GM12878 (cell line): ENCODE measurements around the gene NPHP1. TPM values are rescaled to one million over a fixed set of nuclear protein-coding genes. Genes with fewer than 3 reads are reported as not detected.

Experiments
- ATAC-seq: fragments of 200-7000 bp; cut with Tn5 transposase; 3 replicates; pipeline ENCODE4 v1.9.1; 2020; ENCODE audit warnings: mild to moderate bottlenecking, moderate library complexity
- BruUV-seq: library from RNA; stranded (reverse); fragments of 400-500 nt; replicated peaks from 2 replicates; lab custom pipeline; 2021; lab: Mats Ljungman, UMichigan
- CTCF ChIA-PET: fragments of 300-600 bp; sonication (Branson Sonifier 250); formaldehyde crosslinking; extraction: SDS; loops from one replicate; lab custom pipeline; 2021; ENCODE audit warnings: inconsistent platforms; lab: Yijun Ruan, JAX
- POLR2A ChIA-PET: fragments of 350-600 bp; formaldehyde crosslinking; extraction: SDS; loops from one replicate; lab custom pipeline; 2021; ENCODE audit warnings: inconsistent platforms; lab: Charles Lee
- RAD21 ChIA-PET: fragments of 300-600 bp; sonication (Branson Sonifier 250); formaldehyde crosslinking; loops from one replicate; lab custom pipeline; 2023; ENCODE audit warnings: antibody characterized with exemption; ENCODE audit not compliant: unreplicated experiment; lab: Charles Lee
- SMC1A ChIA-PET: fragments of 300-600 bp; sonication (Branson Sonifier 250); formaldehyde crosslinking; loops from one replicate; lab custom pipeline; 2023; ENCODE audit not compliant: unreplicated experiment, uncharacterized antibody; lab: Charles Lee
- DNase-seq: peaks from one replicate; pipeline ENCODE4 v3.0.0-alpha.2; 2011; ENCODE audit warnings: low read depth, low spot score
- FAIRE-seq: peaks from 3 replicates; lab custom pipeline; 2011; peaks lifted over from hg19 to GRCh38; lab: Jason Lieb, UNC
- H2AFZ ChIP-seq: 2 replicates; pipeline ENCODE4 v1.6.0; 2011; ENCODE audit warnings: low read depth, low read length, control low read depth; ENCODE audit not compliant: control insufficient read depth
- H3K27ac ChIP-seq: 2 replicates; pipeline ENCODE4 v1.5.1; 2011; ENCODE audit warnings: control low read depth; ENCODE audit not compliant: control insufficient read depth, insufficient read depth
- H3K27me3 ChIP-seq, 2 experiments: replicated peaks in 1 of 2; 2 replicates each; pipeline versions ENCODE4 v1.6.0 to v1.6.1; 2011; ENCODE audit warnings: low read length in 1 of 2; ENCODE audit not compliant: control insufficient read depth in 2 of 2, insufficient read depth in 2 of 2
- H3K36me3 ChIP-seq, 2 experiments: 2 replicates each; pipeline ENCODE4 v1.5.1; 2011; ENCODE audit warnings: low read length in 1 of 2; ENCODE audit not compliant: control insufficient read depth in 2 of 2, insufficient read depth in 2 of 2
- H3K4me1 ChIP-seq: 2 replicates; pipeline ENCODE4 v1.6.1; 2011; ENCODE audit warnings: mild to moderate bottlenecking, low read length, moderate library complexity, mixed read lengths; ENCODE audit not compliant: control insufficient read depth, insufficient read depth
- H3K4me2 ChIP-seq: 2 replicates; pipeline ENCODE4 v1.6.0; 2011; ENCODE audit warnings: control low read depth; ENCODE audit not compliant: control insufficient read depth, insufficient read depth
- H3K4me3 ChIP-seq: fragments of 200-600 bp; sonication (generic); 2 replicates; pipeline ENCODE4 v1.5.1; 2016
- H3K79me2 ChIP-seq: 2 replicates; pipeline ENCODE4 v1.6.0; 2011; ENCODE audit warnings: low read length; ENCODE audit not compliant: control insufficient read depth, insufficient read depth
- H3K9ac ChIP-seq: 2 replicates; pipeline ENCODE4 v1.8.0; 2011; ENCODE audit warnings: low read length, control low read depth, mixed read lengths; ENCODE audit not compliant: control insufficient read depth, insufficient read depth
- H3K9me3 ChIP-seq: replicated peaks from 3 replicates; pipeline ENCODE4 v1.5.1; 2011; ENCODE audit warnings: mild to moderate bottlenecking, low read length; ENCODE audit not compliant: control insufficient read depth, insufficient read depth
- H4K20me1 ChIP-seq: 2 replicates; pipeline ENCODE4 v1.6.0; 2011; ENCODE audit not compliant: control insufficient read depth, insufficient read depth
- ATF2 ChIP-seq: IDR thresholded peaks from 2 replicates; pipeline ENCODE4 v1.6.1; 2012; ENCODE audit warnings: low read length, inconsistent platforms
- BRCA1 ChIP-seq: IDR thresholded peaks from 2 replicates; pipeline ENCODE4 v1.6.1; 2011; ENCODE audit warnings: low read depth, low read length, improper control_type of control experiment
- CREB1 ChIP-seq: IDR thresholded peaks from 2 replicates; pipeline ENCODE4 v1.6.1; 2012; ENCODE audit warnings: low read depth, mild to moderate bottlenecking, inconsistent platforms
- EED ChIP-seq: sonication (generic); IDR thresholded peaks from 2 replicates; pipeline ENCODE4 v1.6.1; 2016; ENCODE audit warnings: antibody characterized with exemption, low read depth
- ELK1 ChIP-seq: IDR thresholded peaks from 2 replicates; pipeline ENCODE4 v1.6.1; 2012; ENCODE audit warnings: low read depth, low read length, improper control_type of control experiment
- ETV6 ChIP-seq, 2 experiments: fragments of 450-650 bp in 1 of 2; IDR thresholded peaks in 1 of 2; conservative IDR thresholded peaks in 1 of 2; 2 replicates each; pipeline ENCODE4 v1.6.1; 2014; ENCODE audit warnings: antibody characterized with exemption in 1 of 2, borderline replicate concordance in 1 of 2, low read depth in 1 of 2, mild to moderate bottlenecking in 1 of 2, moderate library complexity in 1 of 2
- MYC ChIP-seq: IDR thresholded peaks from 2 replicates; pipeline ENCODE4 v1.6.1; 2011; ENCODE audit warnings: mild to moderate bottlenecking, low read length, moderate library complexity, inconsistent platforms; ENCODE audit not compliant: insufficient read depth, insufficient replicate concordance, insufficient read length, severe bottlenecking
- NFYB ChIP-seq: IDR thresholded peaks from 2 replicates; pipeline ENCODE4 v1.6.1; 2011; ENCODE audit warnings: low read depth, mild to moderate bottlenecking, low read length, improper control_type of control experiment, moderate library complexity; ENCODE audit not compliant: insufficient read depth
- PML ChIP-seq: IDR thresholded peaks from 2 replicates; pipeline ENCODE4 v1.6.1; 2012; ENCODE audit warnings: low read length, inconsistent platforms
- POLR2AphosphoS5 ChIP-seq: IDR thresholded peaks from 2 replicates; pipeline ENCODE4 v1.6.1; 2011; ENCODE audit warnings: mild to moderate bottlenecking, low read length, inconsistent platforms
- RB1 ChIP-seq: fragments of 450-650 bp; formaldehyde crosslinking; IDR thresholded peaks from 2 replicates; pipeline ENCODE4 v1.6.1; 2017; ENCODE audit warnings: mild to moderate bottlenecking, borderline replicate concordance
- RFX5 ChIP-seq: IDR thresholded peaks from 2 replicates; pipeline ENCODE4 v1.6.1; 2011; ENCODE audit warnings: low read depth, low read length, improper control_type of control experiment
- RUNX3 ChIP-seq: IDR thresholded peaks from 2 replicates; pipeline ENCODE4 v1.6.1; 2012; ENCODE audit warnings: low read length, inconsistent platforms
- SIX5 ChIP-seq: IDR thresholded peaks from 2 replicates; pipeline ENCODE4 v1.6.1; 2011; ENCODE audit warnings: mild to moderate bottlenecking, low read depth, low read length, moderate library complexity; ENCODE audit not compliant: severe bottlenecking
- SMARCA5 ChIP-seq: fragments of 450-650 bp; IDR thresholded peaks from 2 replicates; pipeline ENCODE4 v1.6.1; 2017; ENCODE audit warnings: mild to moderate bottlenecking
- TCF12 ChIP-seq: IDR thresholded peaks from 2 replicates; pipeline ENCODE4 v1.6.1; 2011; ENCODE audit warnings: low read depth, mild to moderate bottlenecking, low read length
- ZNF24 ChIP-seq: fragments of 450-650 bp; IDR thresholded peaks from 2 replicates; pipeline ENCODE4 v1.6.1; 2017; ENCODE audit warnings: antibody characterized with exemption, mild to moderate bottlenecking
- ZZZ3 ChIP-seq: IDR thresholded peaks from 2 replicates; pipeline ENCODE4 v1.6.1; 2011; ENCODE audit warnings: low read depth; ENCODE audit not compliant: control insufficient read depth, insufficient read length
- WGBS: methylation state at CpG from one replicate; pipeline ENCODE4 v1.1.6; 2016; ENCODE audit warnings: low lambda C conversion rate; ENCODE audit not compliant: insufficient replicate concordance, insufficient coverage; ENCODE audit errors: missing lambda C conversion rate; 5-methylcytosine and 5-hydroxymethylcytosine counted together
- in situ Hi-C: fragments of 300-500 bp; cut with MboI; formaldehyde crosslinking; loops from 9 replicates; pipeline ENCODE4 v1.14.3; 2018; ENCODE audit warnings: mixed read lengths
- intact Hi-C: fragments of 100-400 bp; cut with micrococcal nuclease; formaldehyde crosslinking; loops from one replicate; pipeline ENCODE4 v1.14.2; 2022; ENCODE audit not compliant: unreplicated experiment
- polyA plus RNA-seq, 11 experiments: library from polyadenylated mRNA; depleted of rRNA in 4 of 11; unstranded in 6 of 11; stranded (reverse) in 5 of 11; fragments of >200 nt; fragmentation: Nextera tagmentation in 4 of 11; fragmentation: Illumina TruSeq in 1 of 11; extraction: Ambion mirVana in 4 of 11; extraction: Trizol in 1 of 11; gene quantifications; 1 replicate in 1 of 11; 2 replicates in 10 of 11; pipeline versions ENCODE4 v1.2.1 to v1.2.3, GENCODE V29; 2011 to 2016; ENCODE audit warnings: inconsistent platforms in 2 of 11, missing spikeins in 2 of 11, low read depth in 1 of 11
- total RNA-seq, 4 experiments: library from RNA; depleted of rRNA in 3 of 4; stranded (reverse); fragments of >200 nt in 3 of 4; fragmentation: Illumina TruSeq in 1 of 4; extraction: Trizol in 1 of 4; gene quantifications; 2 replicates each; pipeline versions ENCODE4 v1.2.1 to v1.2.3, GENCODE V29; 2013 to 2021
- TF ChIP-seq, protein P1 (sequence below): fragments of 450-650 bp; IDR thresholded peaks from 2 replicates; pipeline ENCODE4 v1.6.1; 2016; ENCODE audit warnings: mild to moderate bottlenecking

The NPHP1 gene
- total and polyA plus RNA-seq, 10 of the 15 experiments (the other 5 are each of a cell fraction or from before 2014, with no cell fraction given) = 0.23 to 3.5 (median 1.2) TPM

DNA sequence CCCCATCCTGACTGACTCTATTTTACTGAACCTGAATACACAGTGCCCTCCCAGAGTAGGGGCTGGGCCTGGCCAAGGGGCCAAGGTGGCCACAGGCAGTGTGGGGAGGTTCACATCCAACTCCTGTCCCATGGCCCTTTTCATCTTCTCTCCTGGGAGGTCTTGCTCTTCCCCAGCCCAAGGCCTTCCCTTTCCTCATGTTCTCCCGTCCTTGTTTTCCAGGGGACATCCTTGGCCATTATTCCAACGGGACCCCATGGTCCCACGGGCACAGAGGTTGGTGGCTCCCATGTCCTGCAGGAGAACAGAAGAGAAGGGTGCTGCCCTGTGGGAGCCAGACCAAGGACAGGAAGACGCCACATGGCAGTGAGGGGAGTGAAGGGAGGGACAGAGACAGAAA lies 99.6 kb downstream of the NPHP1 start:
- H4K20me1 ChIP-seq = no peaks in the 10 kb centered on the region

More for the DNA sequence above, 99.6 kb downstream of the NPHP1 start:
- in situ Hi-C loops = no loop called here
- ChIA-PET RAD21 (no interaction called here), CTCF (no interaction called here), SMC1A (no interaction called here), POLR2A (no interaction called here)
- Histone ChIP-seq H3K36me3 (no peaks in the 10 kb centered on the region), H3K79me2 (no peaks in the 10 kb centered on the region), H3K27ac (no peak overlapping the region), H3K4me2 (no peak overlapping the region), H3K9me3 (no peaks in the 10 kb centered on the region), H3K4me3 (no peak overlapping the region), H3K4me1 (no peaks in the 10 kb centered on the region), H3K27me3 (peaks cover 2 to 6% of the 10 kb centered on the region in 2 experiments; a peak in 3 of 4 replicates), H3K9ac (no peak overlapping the region), H2AFZ (no peak overlapping the region)
- TF ChIP-seq BRCA1 (no peak), ELK1 (no peak), EED (no peak), PML (no peak), ETV6 (conservative IDR thresholded peaks at IDR 0.05 in 1 of 2, IDR thresholded peaks at IDR 0.05 in 1 of 2; ENCODE audit: borderline replicate concordance in 1 of 2, low read depth in 1 of 2) (no peak), TCF12 (no peak), MYC (no peak), NFYB (no peak), ATF2 (no peak), ZZZ3 (no peak), CREB1 (no peak), RB1 (no peak), RUNX3 (no peak), SIX5 (no peak), ZNF24 (no peak), RFX5 (no peak), SMARCA5 (no peak), POLR2AphosphoS5 (no peak)
- TF ChIP-seq, protein P1, sequence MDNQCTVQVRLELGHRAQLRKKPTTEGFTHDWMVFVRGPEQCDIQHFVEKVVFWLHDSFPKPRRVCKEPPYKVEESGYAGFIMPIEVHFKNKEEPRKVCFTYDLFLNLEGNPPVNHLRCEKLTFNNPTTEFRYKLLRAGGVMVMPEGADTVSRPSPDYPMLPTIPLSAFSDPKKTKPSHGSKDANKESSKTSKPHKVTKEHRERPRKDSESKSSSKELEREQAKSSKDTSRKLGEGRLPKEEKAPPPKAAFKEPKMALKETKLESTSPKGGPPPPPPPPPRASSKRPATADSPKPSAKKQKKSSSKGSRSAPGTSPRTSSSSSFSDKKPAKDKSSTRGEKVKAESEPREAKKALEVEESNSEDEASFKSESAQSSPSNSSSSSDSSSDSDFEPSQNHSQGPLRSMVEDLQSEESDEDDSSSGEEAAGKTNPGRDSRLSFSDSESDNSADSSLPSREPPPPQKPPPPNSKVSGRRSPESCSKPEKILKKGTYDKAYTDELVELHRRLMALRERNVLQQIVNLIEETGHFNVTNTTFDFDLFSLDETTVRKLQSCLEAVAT = no peak
- no peak for ATAC-seq
- intact Hi-C loops = no loop called here
- 3% methylated on average over 4 of the region's 4 CpGs for WGBS
- FAIRE-seq = no peak
- DNase-seq = no peak
- no TSS peak for BruUV-seq
